ENCODE measurements around the gene TPSD1.

TPSD1 gene

DNA sequence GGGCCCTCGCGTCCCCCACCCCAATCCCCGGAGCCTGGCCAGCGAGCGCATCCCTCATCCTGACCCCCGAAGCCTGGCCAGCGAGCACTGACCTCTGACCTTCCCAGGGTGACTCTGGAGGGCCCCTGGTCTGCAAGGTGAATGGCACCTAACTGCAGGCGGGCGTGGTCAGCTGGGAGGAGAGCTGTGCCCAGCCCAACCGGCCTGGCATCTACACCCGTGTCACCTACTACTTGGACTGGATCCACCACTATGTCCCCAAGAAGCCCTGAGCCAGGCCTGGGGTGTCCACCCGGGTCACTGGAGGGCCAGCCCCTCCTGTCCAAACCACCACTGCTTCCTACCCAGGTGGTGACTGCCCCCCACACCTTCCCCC lies 2.3 kb downstream of the TPSD1 start:
- H3K36me3 ChIP-seq, result no peaks in the 10 kb centered on the region
- no peak for TF ChIP-seq CTCF (IDR thresholded peaks at IDR 0.05; ENCODE audit: low read depth, low read length)
- H3K27me3 ChIP-seq (ENCODE audit: insufficient read depth, low read depth, severe bottlenecking), result no peaks in the 10 kb centered on the region
- H3K9me3 ChIP-seq (ENCODE audit: severe bottlenecking), result no peaks in the 10 kb centered on the region
- H3K27ac ChIP-seq, result no peak overlapping the region
- no peak overlapping the region for H3K4me3 ChIP-seq (ENCODE audit: low read depth, low read length)
- DNase-seq, result no peak

- H3K9me3 ChIP-seq (ENCODE audit: severe bottlenecking), result no peaks in the 10 kb centered on the region
- H3K27me3 ChIP-seq (ENCODE audit: insufficient read depth, low read depth, severe bottlenecking), result no peaks in the 10 kb centered on the region
- no peak overlapping the region for H3K27ac ChIP-seq
- H3K4me3 ChIP-seq (ENCODE audit: low read depth, low read length), result no peak overlapping the region
- DNase-seq, result no peak
- no peaks in the 10 kb centered on the region for H3K36me3 ChIP-seq
- no peak for TF ChIP-seq CTCF (IDR thresholded peaks at IDR 0.05; ENCODE audit: low read depth, low read length)
These were observed 3.3 kb downstream of the TPSD1 start for GRCh38 chr16:1258906-1259759.

DNA sequence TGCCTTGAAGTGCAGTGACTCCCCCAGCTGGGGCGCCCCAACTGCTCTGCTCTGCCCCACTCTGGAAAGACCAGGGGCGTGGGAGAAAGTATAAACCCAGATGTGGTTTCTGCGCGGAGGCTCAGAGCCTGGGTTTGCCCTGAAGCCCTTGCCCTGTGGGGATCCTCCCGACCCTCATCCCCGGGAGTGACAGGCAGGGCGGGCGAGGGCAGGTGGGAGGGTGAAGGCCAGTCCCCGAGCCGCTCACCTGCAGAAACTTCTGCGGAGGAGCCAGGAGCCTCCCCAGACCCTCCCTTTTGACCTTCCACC lies 3.8 kb downstream of the TPSD1 start:
- Histone ChIP-seq H3K36me3 (no peaks in the 10 kb centered on the region), H3K27ac (no peak overlapping the region), H3K27me3 (ENCODE audit: insufficient read depth, low read depth, severe bottlenecking) (no peaks in the 10 kb centered on the region), H3K9me3 (ENCODE audit: severe bottlenecking) (no peaks in the 10 kb centered on the region), H3K4me3 (ENCODE audit: low read depth, low read length) (no peak overlapping the region)
- TF ChIP-seq CTCF (IDR thresholded peaks at IDR 0.05; ENCODE audit: low read depth, low read length), result no peak
- no peak for DNase-seq

DNA sequence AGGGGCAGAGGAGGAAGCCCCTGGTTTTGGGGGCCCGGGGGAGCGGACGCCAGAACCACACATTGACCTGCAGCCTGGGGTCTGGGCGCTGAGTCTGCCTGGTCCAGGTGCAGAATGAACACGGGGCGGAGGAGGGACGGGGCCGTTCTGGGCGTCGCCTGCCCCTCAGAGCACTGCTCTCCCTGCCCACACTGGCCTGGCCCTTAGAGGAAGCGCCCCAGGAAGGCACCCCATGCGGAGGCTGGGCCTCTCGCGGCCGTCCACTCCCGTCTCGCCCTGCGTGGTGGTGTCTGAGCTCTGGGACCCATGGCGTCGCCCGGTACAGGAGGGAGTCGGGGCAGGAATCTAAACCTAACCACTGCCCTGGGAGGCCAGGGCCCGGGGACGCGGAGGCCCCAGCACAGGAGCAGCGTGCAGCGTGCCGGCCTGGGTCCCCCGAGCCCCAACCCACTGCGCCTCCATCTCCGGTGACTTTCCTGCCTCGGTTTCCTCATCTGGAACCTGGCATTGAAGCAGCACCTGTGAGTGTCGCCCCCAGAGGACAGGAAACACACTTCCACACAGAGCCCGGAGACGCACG lies 4.3 kb downstream of the TPSD1 start:
- Histone ChIP-seq H3K9me3 (ENCODE audit: severe bottlenecking) (no peaks in the 10 kb centered on the region), H3K27me3 (ENCODE audit: insufficient read depth, low read depth, severe bottlenecking) (no peaks in the 10 kb centered on the region), H3K4me3 (ENCODE audit: low read depth, low read length) (no peak overlapping the region), H3K27ac (no peak overlapping the region), H3K36me3 (no peaks in the 10 kb centered on the region)
- no peak for DNase-seq
- TF ChIP-seq CTCF (IDR thresholded peaks at IDR 0.05; ENCODE audit: low read depth, low read length), result no peak

GRCh38 chr16:1261131-1261892 lies 5.4 kb downstream of the TPSD1 start:
- Histone ChIP-seq H3K4me3 (ENCODE audit: low read depth, low read length) (no peak overlapping the region), H3K9me3 (ENCODE audit: severe bottlenecking) (no peaks in the 10 kb centered on the region), H3K27me3 (ENCODE audit: insufficient read depth, low read depth, severe bottlenecking) (no peaks in the 10 kb centered on the region), H3K36me3 (no peaks in the 10 kb centered on the region), H3K27ac (no peak overlapping the region)
- no peak for TF ChIP-seq CTCF (IDR thresholded peaks at IDR 0.05; ENCODE audit: low read depth, low read length)
- DNase-seq, result no peak
